ENCODE measurements around the gene BET1.

DNA sequence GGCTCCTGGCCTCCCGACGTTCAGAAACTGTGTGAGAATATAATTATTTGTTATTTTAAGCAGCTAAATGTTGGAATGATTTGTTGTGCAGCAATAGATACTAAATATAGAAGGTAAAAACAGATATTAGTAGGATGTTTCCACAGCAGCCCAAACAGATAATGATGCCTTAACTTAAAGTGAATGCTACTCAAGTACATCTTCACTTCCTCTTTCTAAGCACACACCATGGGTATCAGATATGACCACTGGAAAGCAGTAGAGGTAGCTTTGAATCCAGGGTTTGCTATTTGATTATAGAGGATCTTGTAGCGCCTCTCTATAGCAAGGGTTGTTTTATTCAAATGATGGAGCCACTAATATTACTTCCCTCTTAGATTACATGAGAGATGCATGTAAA is 38.2 kb upstream of the BET1 start:
- TF ChIP-seq EZH2 (IDR thresholded peaks at IDR 0.05; ENCODE audit: borderline replicate concordance, low read depth, low read length, severe bottlenecking), result no peak
- TF ChIP-seq, protein P1, sequence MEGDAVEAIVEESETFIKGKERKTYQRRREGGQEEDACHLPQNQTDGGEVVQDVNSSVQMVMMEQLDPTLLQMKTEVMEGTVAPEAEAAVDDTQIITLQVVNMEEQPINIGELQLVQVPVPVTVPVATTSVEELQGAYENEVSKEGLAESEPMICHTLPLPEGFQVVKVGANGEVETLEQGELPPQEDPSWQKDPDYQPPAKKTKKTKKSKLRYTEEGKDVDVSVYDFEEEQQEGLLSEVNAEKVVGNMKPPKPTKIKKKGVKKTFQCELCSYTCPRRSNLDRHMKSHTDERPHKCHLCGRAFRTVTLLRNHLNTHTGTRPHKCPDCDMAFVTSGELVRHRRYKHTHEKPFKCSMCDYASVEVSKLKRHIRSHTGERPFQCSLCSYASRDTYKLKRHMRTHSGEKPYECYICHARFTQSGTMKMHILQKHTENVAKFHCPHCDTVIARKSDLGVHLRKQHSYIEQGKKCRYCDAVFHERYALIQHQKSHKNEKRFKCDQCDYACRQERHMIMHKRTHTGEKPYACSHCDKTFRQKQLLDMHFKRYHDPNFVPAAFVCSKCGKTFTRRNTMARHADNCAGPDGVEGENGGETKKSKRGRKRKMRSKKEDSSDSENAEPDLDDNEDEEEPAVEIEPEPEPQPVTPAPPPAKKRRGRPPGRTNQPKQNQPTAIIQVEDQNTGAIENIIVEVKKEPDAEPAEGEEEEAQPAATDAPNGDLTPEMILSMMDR (IDR thresholded peaks at IDR 0.05; ENCODE audit: borderline replicate concordance, extremely low read depth, low read length, poor library complexity, severe bottlenecking), result no peak
